CD4-positive, alpha-beta T cell treated with Interleukin-2 at 100 ng/mL for 4 hours (primary cell): ENCODE results near the gene MOB1B.
"Not testable (repeated sequence)": the region's sequence is repeated elsewhere in the genome, so short reads cannot be mapped to it uniquely, and the experiment has no call there.

Experiments
- DNase-seq: peaks from one replicate; pipeline ENCODE4 v3.0.0-alpha.2; 2020; ENCODE audit warnings: low spot score

MOB1B gene

GRCh38 chr4:70901984-70902576 is at the start of gene MOB1B:
MOB1B (plus strand) TSS chr4:70902369; CDS start chr4:70902537, 168 bp downstream.
- peak; percentile 84 for DNase-seq

GRCh38 chr4:70855464-70855863 is 46.7 kb upstream of the MOB1B start:
- no peak for DNase-seq

GRCh38 chr4:70858454-70858853 is 43.7 kb upstream of the MOB1B start:
- DNase-seq, result no peak

GRCh38 chr4:70859066-70859465 is 43.1 kb upstream of the MOB1B start:
- DNase-seq, result no peak

- DNase-seq, result no peak
These were observed 38.9 kb upstream of the MOB1B start for GRCh38 chr4:70863099-70863790.

- DNase-seq, result no peak
These were observed 33.4 kb upstream of the MOB1B start for GRCh38 chr4:70868778-70869177.

- DNase-seq, result no peak
These were observed 29.0 kb upstream of the MOB1B start for GRCh38 chr4:70873216-70873615.

GRCh38 chr4:70874268-70875156 is 27.7 kb upstream of the MOB1B start:
- no peak for DNase-seq

- DNase-seq, result no peak
These were observed 24.6 kb upstream of the MOB1B start for GRCh38 chr4:70877556-70877955.

GRCh38 chr4:70880739-70881138 is 21.4 kb upstream of the MOB1B start:
- no peak for DNase-seq

- DNase-seq, result no peak
These were observed 17.0 kb upstream of the MOB1B start for GRCh38 chr4:70885174-70885573.

GRCh38 chr4:70892086-70892769 is 9.9 kb upstream of the MOB1B start:
- no peak for DNase-seq

GRCh38 chr4:70893790-70894189 is 8.4 kb upstream of the MOB1B start:
- no peak for DNase-seq

GRCh38 chr4:70895405-70895804 is 6.8 kb upstream of the MOB1B start:
- no peak for DNase-seq

GRCh38 chr4:70895811-70896491 is 6.2 kb upstream of the MOB1B start:
- DNase-seq, result no peak

- not testable (repeated sequence) for DNase-seq
These were observed 3.6 kb upstream of the MOB1B start for GRCh38 chr4:70898581-70898980.

GRCh38 chr4:70901607-70901983 is 574 bp upstream of the MOB1B start:
- DNase-seq, result no peak

- DNase-seq, result no peak
These were observed 565 bp downstream of the MOB1B start for GRCh38 chr4:70902577-70903290.

GRCh38 chr4:70903291-70903603 is 1.1 kb downstream of the MOB1B start:
- no peak for DNase-seq

- DNase-seq, result no peak
These were observed 6.9 kb downstream of the MOB1B start for GRCh38 chr4:70908993-70909556.

- no peak for DNase-seq
These were observed 11.8 kb downstream of the MOB1B start for GRCh38 chr4:70914000-70914399.
